ENCODE data around the gene RXRB. TPM values are rescaled to one million over a fixed set of nuclear protein-coding genes. Genes with fewer than 3 reads are reported as not detected.

RXRB gene
- total and polyA plus RNA-seq, 2 of the 13 experiments (the other 11 are each of a cell fraction or from before 2014, with no cell fraction given): 26.7 to 55.7 TPM

DNA sequence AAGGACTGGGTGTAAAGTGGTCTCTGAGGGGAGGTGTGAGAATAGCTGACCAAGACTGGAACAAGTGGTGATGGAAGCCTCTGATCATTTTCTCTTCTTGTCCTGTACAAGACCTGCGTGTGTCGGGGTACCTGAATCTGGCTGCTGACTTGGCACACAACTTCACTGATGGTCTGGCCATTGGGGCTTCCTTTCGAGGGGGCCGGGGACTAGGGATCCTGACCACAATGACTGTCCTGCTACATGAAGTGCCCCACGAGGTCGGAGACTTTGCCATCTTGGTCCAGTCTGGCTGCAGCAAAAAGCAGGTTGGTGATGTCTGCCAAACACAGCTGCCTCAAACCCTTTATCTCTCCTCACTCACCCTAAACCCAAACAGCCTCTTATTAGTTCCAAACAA, 2.3 kb upstream of the RXRB start:
- Histone ChIP-seq H3K4me2 (ENCODE audit: low read depth, low read length) (peak overlapping the region; percentile 99), H3K27ac (ENCODE audit: extremely low read length, insufficient read depth, low read length) (no peak overlapping the region), H3K27me3 (ENCODE audit: control insufficient read depth in 1 of 2, insufficient read depth in 2 of 2, low read length in 2 of 2) (peaks cover 0 to 4% of the 10 kb centered on the region in 2 experiments; a peak in 1 of 5 replicates), H3K9ac (ENCODE audit: insufficient read depth, low read depth, low read length) (peak overlapping the region; percentile 99), H3K4me3 (replicated peaks in 1 of 3; ENCODE audit: insufficient read depth in 1 of 3, low read depth in 2 of 3, low read length in 3 of 3) (peak overlapping the region in 1 of 3 experiments; percentile 93; a peak in 2 of 6 replicates), H3K79me2 (ENCODE audit: insufficient read depth, low read length) (peaks cover 45% of the 10 kb centered on the region), H3K4me1 (ENCODE audit: insufficient read depth, low read length) (peaks cover 71% of the 10 kb centered on the region), H4K20me1 (ENCODE audit: insufficient read depth, low read length) (peaks cover 19% of the 10 kb centered on the region), H2AFZ (ENCODE audit: low read length) (no peak overlapping the region), H3K36me3 (replicated peaks in 1 of 2; ENCODE audit: control insufficient read depth in 1 of 2, insufficient read depth in 2 of 2, low read length in 2 of 2) (peaks cover 10 to 24% of the 10 kb centered on the region in 2 experiments), H3K9me3 (ENCODE audit: low read length) (no peaks in the 10 kb centered on the region)
- in situ Hi-C loops (cut with HindIII; ENCODE audit: extremely low pct_ligation_motif_present, low pct_unique_long_range_greater_than_20kb): loop anchor here (5.0 to 10.0 kb wide), 3 partner anchors 45 to 212 kb away; partner anchors contain the start of genes CUTA, PHF1 and RGL2
- no peak for DNase-seq (ENCODE audit: low spot score)
- ChIA-PET CTCF (ENCODE audit: low intra/inter-chr PET ratio, low total read pairs) (no interaction called here), POLR2A (interaction anchor here (0.7 kb wide), 1 partner anchor 47 kb away, joined by 3 read pairs; no protein-coding TSS in a partner anchor)
- intact Hi-C loops (cut with micrococcal nuclease; ENCODE audit: unreplicated experiment): no loop called here
- TF ChIP-seq ARNT2 (CRISPR knock-in tag; IDR thresholded peaks at IDR 0.05; ENCODE audit: low read depth) (no peak), NFE2L2 (IDR thresholded peaks at IDR 0.05; ENCODE audit: low read length) (no peak), AGO1 (IDR thresholded peaks at IDR 0.05; ENCODE audit: low read depth, low read length, poor library complexity, severe bottlenecking) (no peak), RBFOX2 (IDR thresholded peaks at IDR 0.05; ENCODE audit: low read depth, low read length) (peak; percentile 54; the same call in 1 of the 2 replicates)
- no peak for FAIRE-seq
- WGBS (ENCODE audit: low lambda C conversion rate): 89% methylated on average over 6 of the region's 6 CpGs
- no TSS peak for BruUV-seq (replicated peaks)
- ATAC-seq: no peak

DNA sequence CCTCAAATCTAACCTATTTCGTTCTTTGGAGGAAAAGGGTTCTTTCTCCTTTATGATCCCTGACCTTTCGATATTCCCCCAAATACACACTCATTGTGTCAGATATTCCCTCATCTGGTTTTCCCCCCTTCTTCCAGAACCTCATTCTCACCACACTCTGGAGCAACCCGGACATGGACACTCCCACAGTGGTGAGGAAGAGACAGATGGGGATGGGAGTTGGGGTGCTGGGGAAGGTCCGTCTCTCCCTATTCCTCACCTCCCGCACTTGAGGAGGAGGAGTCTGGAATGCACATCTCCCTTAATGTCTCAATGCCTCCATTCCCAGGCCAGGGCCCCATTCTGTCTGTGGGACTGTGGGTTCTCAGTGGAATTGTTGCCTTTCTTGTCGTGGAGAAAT, 1.5 kb upstream of the RXRB start:
- Histone ChIP-seq H3K79me2 (ENCODE audit: insufficient read depth, low read length) (peaks cover 44% of the 10 kb centered on the region), H3K4me2 (ENCODE audit: low read depth, low read length) (peak overlapping the region; percentile 99), H3K27me3 (ENCODE audit: control insufficient read depth in 1 of 2, insufficient read depth in 2 of 2, low read length in 2 of 2) (peaks cover 0 to 4% of the 10 kb centered on the region in 2 experiments; a peak in 1 of 5 replicates), H3K36me3 (replicated peaks in 1 of 2; ENCODE audit: control insufficient read depth in 1 of 2, insufficient read depth in 2 of 2, low read length in 2 of 2) (peaks cover 10 to 28% of the 10 kb centered on the region in 2 experiments), H3K4me1 (ENCODE audit: insufficient read depth, low read length) (peaks cover 73% of the 10 kb centered on the region), H4K20me1 (ENCODE audit: insufficient read depth, low read length) (peaks cover 27% of the 10 kb centered on the region), H3K4me3 (replicated peaks in 1 of 3; ENCODE audit: insufficient read depth in 1 of 3, low read depth in 2 of 3, low read length in 3 of 3) (peak overlapping the region; percentile 87 to 93 (median 93)), H3K9ac (ENCODE audit: insufficient read depth, low read depth, low read length) (peak overlapping the region; percentile 99), H3K27ac (ENCODE audit: extremely low read length, insufficient read depth, low read length) (peak overlapping the region; percentile 99), H3K9me3 (ENCODE audit: low read length) (no peaks in the 10 kb centered on the region), H2AFZ (ENCODE audit: low read length) (no peak overlapping the region)
- no peak for FAIRE-seq
- ATAC-seq: no peak
- POLR2A ChIA-PET: no interaction called here
- intact Hi-C loops (cut with micrococcal nuclease; ENCODE audit: unreplicated experiment) (loop anchor here (1.0 to 2.0 kb wide), 2 partner anchors 47 to 69 kb away; partner anchors contain the start of gene VPS52), in situ Hi-C loops (cut with HindIII; ENCODE audit: extremely low pct_ligation_motif_present, low pct_unique_long_range_greater_than_20kb) (loop anchor here (5.0 to 10.0 kb wide), 3 partner anchors 45 to 213 kb away; partner anchors contain the start of genes CUTA, PHF1 and RGL2)
- CTCF ChIA-PET (ENCODE audit: low intra/inter-chr PET ratio, low total read pairs): no interaction called here
- no TSS peak for BruUV-seq (replicated peaks)
- no peak for DNase-seq (ENCODE audit: low spot score)
- WGBS (ENCODE audit: low lambda C conversion rate): 71% methylated on average over 6 of the region's 6 CpGs
- TF ChIP-seq ZNF547 (CRISPR knock-in tag; IDR thresholded peaks at IDR 0.05): 0 out of 2 replicates have a peak, but pooled peaks have one; percentile 52
- no peak for TF ChIP-seq SMAD3 (CRISPR knock-in tag; IDR thresholded peaks at IDR 0.05)
- 0 out of 2 replicates have a peak, but pooled peaks have one; percentile 46 for TF ChIP-seq MEIS1 (CRISPR knock-in tag; IDR thresholded peaks at IDR 0.05; ENCODE audit: borderline replicate concordance)
- TF ChIP-seq, protein P1, sequence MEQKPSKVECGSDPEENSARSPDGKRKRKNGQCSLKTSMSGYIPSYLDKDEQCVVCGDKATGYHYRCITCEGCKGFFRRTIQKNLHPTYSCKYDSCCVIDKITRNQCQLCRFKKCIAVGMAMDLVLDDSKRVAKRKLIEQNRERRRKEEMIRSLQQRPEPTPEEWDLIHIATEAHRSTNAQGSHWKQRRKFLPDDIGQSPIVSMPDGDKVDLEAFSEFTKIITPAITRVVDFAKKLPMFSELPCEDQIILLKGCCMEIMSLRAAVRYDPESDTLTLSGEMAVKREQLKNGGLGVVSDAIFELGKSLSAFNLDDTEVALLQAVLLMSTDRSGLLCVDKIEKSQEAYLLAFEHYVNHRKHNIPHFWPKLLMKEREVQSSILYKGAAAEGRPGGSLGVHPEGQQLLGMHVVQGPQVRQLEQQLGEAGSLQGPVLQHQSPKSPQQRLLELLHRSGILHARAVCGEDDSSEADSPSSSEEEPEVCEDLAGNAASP (CRISPR knock-in tag; IDR thresholded peaks at IDR 0.05; ENCODE audit: borderline replicate concordance): no peak
- TF ChIP-seq, protein P2, sequence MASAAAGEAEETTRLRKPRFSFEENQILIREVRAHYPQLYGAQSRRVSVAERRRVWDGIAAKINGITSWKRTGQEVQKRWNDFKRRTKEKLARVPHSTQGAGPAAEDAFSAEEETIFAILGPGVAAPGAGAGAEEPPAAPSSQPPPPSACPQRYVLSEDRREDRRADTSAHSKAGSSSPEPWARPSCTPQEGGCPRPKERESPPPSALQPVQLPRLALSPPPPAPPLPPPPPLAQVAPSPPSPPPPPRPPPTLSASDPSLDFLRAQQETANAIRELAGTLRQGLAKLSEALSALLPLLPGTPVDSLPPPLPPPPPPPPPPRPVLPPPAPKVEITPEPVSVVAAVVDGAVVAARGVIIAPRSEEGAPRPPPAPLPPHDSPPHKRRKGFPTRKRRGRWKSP (CRISPR knock-in tag; IDR thresholded peaks at IDR 0.05): 0 out of 2 replicates have a peak, but pooled peaks have one; percentile 2
- TF ChIP-seq, protein P3, sequence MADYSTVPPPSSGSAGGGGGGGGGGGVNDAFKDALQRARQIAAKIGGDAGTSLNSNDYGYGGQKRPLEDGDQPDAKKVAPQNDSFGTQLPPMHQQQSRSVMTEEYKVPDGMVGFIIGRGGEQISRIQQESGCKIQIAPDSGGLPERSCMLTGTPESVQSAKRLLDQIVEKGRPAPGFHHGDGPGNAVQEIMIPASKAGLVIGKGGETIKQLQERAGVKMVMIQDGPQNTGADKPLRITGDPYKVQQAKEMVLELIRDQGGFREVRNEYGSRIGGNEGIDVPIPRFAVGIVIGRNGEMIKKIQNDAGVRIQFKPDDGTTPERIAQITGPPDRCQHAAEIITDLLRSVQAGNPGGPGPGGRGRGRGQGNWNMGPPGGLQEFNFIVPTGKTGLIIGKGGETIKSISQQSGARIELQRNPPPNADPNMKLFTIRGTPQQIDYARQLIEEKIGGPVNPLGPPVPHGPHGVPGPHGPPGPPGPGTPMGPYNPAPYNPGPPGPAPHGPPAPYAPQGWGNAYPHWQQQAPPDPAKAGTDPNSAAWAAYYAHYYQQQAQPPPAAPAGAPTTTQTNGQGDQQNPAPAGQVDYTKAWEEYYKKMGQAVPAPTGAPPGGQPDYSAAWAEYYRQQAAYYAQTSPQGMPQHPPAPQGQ (CRISPR knock-in tag; IDR thresholded peaks at IDR 0.05; ENCODE audit: borderline replicate concordance): 0 out of 2 replicates have a peak, but pooled peaks have one; percentile 17
- TF ChIP-seq, protein P4, sequence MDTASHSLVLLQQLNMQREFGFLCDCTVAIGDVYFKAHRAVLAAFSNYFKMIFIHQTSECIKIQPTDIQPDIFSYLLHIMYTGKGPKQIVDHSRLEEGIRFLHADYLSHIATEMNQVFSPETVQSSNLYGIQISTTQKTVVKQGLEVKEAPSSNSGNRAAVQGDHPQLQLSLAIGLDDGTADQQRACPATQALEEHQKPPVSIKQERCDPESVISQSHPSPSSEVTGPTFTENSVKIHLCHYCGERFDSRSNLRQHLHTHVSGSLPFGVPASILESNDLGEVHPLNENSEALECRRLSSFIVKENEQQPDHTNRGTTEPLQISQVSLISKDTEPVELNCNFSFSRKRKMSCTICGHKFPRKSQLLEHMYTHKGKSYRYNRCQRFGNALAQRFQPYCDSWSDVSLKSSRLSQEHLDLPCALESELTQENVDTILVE (CRISPR knock-in tag; IDR thresholded peaks at IDR 0.05): no peak
